ENCODE measurements around the gene STRN4.

STRN4 gene

GRCh38 chr19:46742926-46743480, 3.2 kb downstream of the STRN4 start:
- DNase-seq, result no peak

GRCh38 chr19:46741447-46741846, 4.8 kb downstream of the STRN4 start:
- DNase-seq, result no peak

GRCh38 chr19:46739290-46739771, 6.9 kb downstream of the STRN4 start:
- no peak for DNase-seq

- DNase-seq, result no peak
These were observed 8.5 kb downstream of the STRN4 start for GRCh38 chr19:46737761-46738171.

GRCh38 chr19:46737298-46737654, 9.0 kb downstream of the STRN4 start:
- no peak for DNase-seq

- DNase-seq, result no peak
These were observed 9.5 kb downstream of the STRN4 start for GRCh38 chr19:46736531-46737297.

GRCh38 chr19:46733690-46734292, 12.5 kb downstream of the STRN4 start:
- DNase-seq, result no peak

- no peak for DNase-seq
These were observed 13.1 kb downstream of the STRN4 start for GRCh38 chr19:46732966-46733689.

- DNase-seq, result no peak
These were observed 13.9 kb downstream of the STRN4 start for GRCh38 chr19:46732172-46732938.

- DNase-seq, result no peak
These were observed 14.7 kb downstream of the STRN4 start for GRCh38 chr19:46731584-46731983.

- no peak for DNase-seq
These were observed 15.2 kb downstream of the STRN4 start for GRCh38 chr19:46731007-46731501.

GRCh38 chr19:46730595-46730994, 15.7 kb downstream of the STRN4 start:
- no peak for DNase-seq

- DNase-seq, result no peak
These were observed 16.1 kb downstream of the STRN4 start for GRCh38 chr19:46730187-46730586.

GRCh38 chr19:46729696-46730095, 16.6 kb downstream of the STRN4 start:
- no peak for DNase-seq

- DNase-seq, result peak; percentile 88
These were observed 17.4 kb downstream of the STRN4 start for GRCh38 chr19:46728693-46729339.

GRCh38 chr19:46728208-46728607, 18.0 kb downstream of the STRN4 start:
- no peak for DNase-seq

- no peak for DNase-seq
These were observed 18.5 kb downstream of the STRN4 start for GRCh38 chr19:46727757-46728156.

- DNase-seq, result no peak
These were observed 19.2 kb downstream of the STRN4 start for GRCh38 chr19:46726971-46727501.

GRCh38 chr19:46726551-46726950, 19.7 kb downstream of the STRN4 start:
- no peak for DNase-seq

- DNase-seq, result no peak
These were observed 20.3 kb downstream of the STRN4 start for GRCh38 chr19:46725859-46726393.

All from T-helper 9 cell (primary cell).